ENCODE measurements around the gene ANKRD55. TPM values are rescaled to one million over a fixed set of nuclear protein-coding genes. Genes with fewer than 3 reads are reported as not detected.

ANKRD55 gene
- total RNA-seq, 1 donor, result not detected

- no peak for TF ChIP-seq CTCF (IDR thresholded peaks at IDR 0.05; ENCODE audit: insufficient read depth, low read length)
- H3K4me3 ChIP-seq (ENCODE audit: low read depth, low read length), result no peak overlapping the region
- DNase-seq (ENCODE audit: low read depth), result no peak
Measured at GRCh38 chr5:56119050-56119449, 114.1 kb downstream of the ANKRD55 start.

GRCh38 chr5:56116599-56117141 lies 116.5 kb downstream of the ANKRD55 start:
- no peak for TF ChIP-seq CTCF (IDR thresholded peaks at IDR 0.05; ENCODE audit: insufficient read depth, low read length)
- no peak for DNase-seq (ENCODE audit: low read depth)
- H3K4me3 ChIP-seq (ENCODE audit: low read depth, low read length), result no peak overlapping the region

- DNase-seq (ENCODE audit: low read depth), result no peak
- H3K4me3 ChIP-seq (ENCODE audit: low read depth, low read length), result no peak overlapping the region
- TF ChIP-seq CTCF (IDR thresholded peaks at IDR 0.05; ENCODE audit: insufficient read depth, low read length), result no peak
Measured at GRCh38 chr5:56115589-56115988, 117.5 kb downstream of the ANKRD55 start.

GRCh38 chr5:56112526-56113121 lies 120.5 kb downstream of the ANKRD55 start:
- no peak for TF ChIP-seq CTCF (IDR thresholded peaks at IDR 0.05; ENCODE audit: insufficient read depth, low read length)
- DNase-seq (ENCODE audit: low read depth), result no peak
- no peak overlapping the region for H3K4me3 ChIP-seq (ENCODE audit: low read depth, low read length)

- no peak overlapping the region for H3K4me3 ChIP-seq (ENCODE audit: low read depth, low read length)
- no peak for DNase-seq (ENCODE audit: low read depth)
- TF ChIP-seq CTCF (IDR thresholded peaks at IDR 0.05; ENCODE audit: insufficient read depth, low read length), result no peak
Measured at GRCh38 chr5:56111404-56111781, 121.7 kb downstream of the ANKRD55 start.

- peak; percentile 61 for DNase-seq (ENCODE audit: low read depth)
Measured at GRCh38 chr5:56110646-56111403, 122.3 kb downstream of the ANKRD55 start.

More at GRCh38 chr5:56110646-56111403, 122.3 kb downstream of the ANKRD55 start:
- no peak for TF ChIP-seq CTCF (IDR thresholded peaks at IDR 0.05; ENCODE audit: insufficient read depth, low read length)
- H3K4me3 ChIP-seq (ENCODE audit: low read depth, low read length), result no peak overlapping the region

Data from fibroblast of the aortic adventitia (primary cell).